A549 (cell line): ENCODE data around the gene NTMT2. TPM values are rescaled to one million over a fixed set of nuclear protein-coding genes. Genes with fewer than 3 reads are reported as not detected.

Source experiments
- ATAC-seq, 2 experiments: fragments of 200-7000 bp in 1 of 2; fragments of >200 bp in 1 of 2; cut with Nextera tagmentation in 1 of 2; cut with Tn5 transposase in 1 of 2; 3 replicates each; pipeline versions ENCODE4 v1.8.0 to v1.9.1; 2018 to 2020; ENCODE audit warnings: mild to moderate bottlenecking in 1 of 2, moderate library complexity in 1 of 2
- CTCF ChIA-PET: fragments of 300-600 bp; sonication (Branson Sonifier 250); formaldehyde crosslinking; extraction: SDS; loops from one replicate; lab custom pipeline; 2021; ENCODE audit warnings: antibody characterized with exemption, inconsistent platforms; lab: Yijun Ruan, JAX
- POLR2A ChIA-PET: fragments of 350-600 bp; formaldehyde crosslinking; extraction: SDS; loops from one replicate; lab custom pipeline; 2021; ENCODE audit warnings: antibody characterized with exemption, inconsistent platforms; lab: Yijun Ruan, JAX
- DNase-seq, 2 experiments: peaks; one replicate each; pipeline versions ENCODE4 v3.0.0 to v3.0.0-alpha.2; 2011 to 2016; ENCODE audit warnings: low read depth in 1 of 2, low spot score in 1 of 2
- FAIRE-seq: peaks from 2 replicates; lab custom pipeline; 2011; peaks lifted over from hg19 to GRCh38; lab: Jason Lieb, UNC
- H3K27ac ChIP-seq, 2 experiments: fragments of >200 bp; sonication (Bioruptor Twin); formaldehyde crosslinking; 3 replicates each; pipeline ENCODE4 v1.5.1; 2016 to 2017
- H3K4me1 ChIP-seq: fragments of >200 bp; sonication (Bioruptor Twin); formaldehyde crosslinking; 3 replicates; pipeline ENCODE4 v1.6.1; 2016
- H3K4me2 ChIP-seq: fragments of >200 bp; sonication (Bioruptor Twin); formaldehyde crosslinking; 3 replicates; pipeline ENCODE4 v1.6.1; 2016
- H3K4me3 ChIP-seq: fragments of >200 bp; sonication (Bioruptor Twin); formaldehyde crosslinking; 3 replicates; pipeline ENCODE4 v1.5.1; 2016
- H3K9me3 ChIP-seq: fragments of >200 bp; sonication (Bioruptor Twin); formaldehyde crosslinking; 3 replicates; pipeline ENCODE4 v1.6.1; 2016
- CBX2 ChIP-seq: fragments of 200-600 bp; sonication (generic); IDR thresholded peaks from 2 replicates; pipeline ENCODE4 v1.6.1; 2016; ENCODE audit warnings: low read depth, mild to moderate bottlenecking, borderline replicate concordance
- CBX8 ChIP-seq: fragments of 200-600 bp; sonication (generic); IDR thresholded peaks from 2 replicates; pipeline ENCODE4 v1.6.1; 2016
- CEBPB ChIP-seq, 2 experiments: fragments of >200 bp in 1 of 2; sonication (Bioruptor Twin) in 1 of 2; formaldehyde crosslinking in 1 of 2; IDR thresholded peaks; 2 replicates each; pipeline ENCODE4 v1.6.1; 2012 to 2016
- CHD2 ChIP-seq: fragments of 150-350 bp; IDR thresholded peaks from 2 replicates; pipeline ENCODE4 v1.6.1; 2014; ENCODE audit warnings: low read length; ENCODE audit not compliant: partially characterized antibody
- CHD4 ChIP-seq: fragments of 200-600 bp; sonication (generic); IDR thresholded peaks from 2 replicates; pipeline ENCODE4 v1.6.1; 2016; ENCODE audit warnings: antibody characterized with exemption, mild to moderate bottlenecking, borderline replicate concordance
- E2F6 ChIP-seq: IDR thresholded peaks from 2 replicates; pipeline ENCODE4 v1.6.1; 2012; ENCODE audit warnings: low read depth, borderline replicate concordance
- EP300 ChIP-seq, 2 experiments: fragments of >200 bp; sonication (Bioruptor Twin); formaldehyde crosslinking; IDR thresholded peaks; 2 replicates in 1 of 2; 3 replicates in 1 of 2; pipeline ENCODE4 v1.6.1; 2016 to 2017
- FOXS1 ChIP-seq: fragments of 250-450 bp; sonication (Bioruptor Pico); IDR thresholded peaks from 2 replicates; pipeline ENCODE4 v1.5.0; 2020; ENCODE audit warnings: mild to moderate bottlenecking, moderate library complexity
- GATA3 ChIP-seq: IDR thresholded peaks from 2 replicates; pipeline ENCODE4 v1.6.1; 2012; ENCODE audit warnings: borderline replicate concordance
- HES2 ChIP-seq: fragments of >200 bp; sonication (Bioruptor Twin); formaldehyde crosslinking; IDR thresholded peaks from 2 replicates; pipeline ENCODE4 v1.6.1; 2016
- HMGXB4 ChIP-seq: fragments of 250-450 bp; sonication (Bioruptor Pico); IDR thresholded peaks from 2 replicates; pipeline ENCODE4 v1.5.0; 2021; ENCODE audit warnings: mild to moderate bottlenecking, moderate library complexity, borderline replicate concordance
- HOXB5 ChIP-seq: fragments of 250-450 bp; sonication (Bioruptor Pico); IDR thresholded peaks from 2 replicates; pipeline ENCODE4 v1.5.0; 2020; ENCODE audit warnings: mild to moderate bottlenecking, moderate library complexity
- JUN ChIP-seq, 2 experiments: fragments of >200 bp; sonication (Bioruptor Twin); formaldehyde crosslinking; IDR thresholded peaks; 2 replicates in 1 of 2; 3 replicates in 1 of 2; pipeline ENCODE4 v1.6.1; 2016 to 2017
- JUNB ChIP-seq: fragments of >200 bp; sonication (Bioruptor Twin); formaldehyde crosslinking; IDR thresholded peaks from 2 replicates; pipeline ENCODE4 v1.6.1; 2016
- MYC ChIP-seq: IDR thresholded peaks from 2 replicates; pipeline ENCODE4 v1.6.1; 2012; ENCODE audit warnings: mild to moderate bottlenecking, inconsistent platforms, low read length, improper control_type of control experiment, borderline replicate concordance
- NR3C1 ChIP-seq: fragments of >200 bp; sonication (Bioruptor Twin); formaldehyde crosslinking; IDR thresholded peaks from 3 replicates; pipeline ENCODE4 v1.6.1; 2017
- PHF8 ChIP-seq: fragments of 200-600 bp; sonication (generic); IDR thresholded peaks from 2 replicates; pipeline ENCODE4 v1.6.1; 2016; ENCODE audit warnings: low read depth, mild to moderate bottlenecking, antibody characterized with exemption, moderate library complexity, borderline replicate concordance
- POLR2A ChIP-seq: IDR thresholded peaks from 2 replicates; pipeline ENCODE4 v1.6.1; 2012; ENCODE audit warnings: mild to moderate bottlenecking, low read length
- RAD21 ChIP-seq, 2 experiments: fragments of >200 bp in 1 of 2; sonication (Bioruptor Twin) in 1 of 2; formaldehyde crosslinking in 1 of 2; IDR thresholded peaks in 1 of 2; conservative IDR thresholded peaks in 1 of 2; 2 replicates in 1 of 2; 3 replicates in 1 of 2; pipeline ENCODE4 v1.6.1; 2012 to 2018; ENCODE audit warnings: inconsistent platforms in 1 of 2
- RARB ChIP-seq: fragments of 250-450 bp; sonication (Bioruptor Pico); IDR thresholded peaks from 2 replicates; pipeline ENCODE4 v1.8.0; 2021; ENCODE audit warnings: mild to moderate bottlenecking, moderate library complexity
- RNF2 ChIP-seq: fragments of 200-600 bp; sonication (generic); IDR thresholded peaks from 2 replicates; pipeline ENCODE4 v1.6.1; 2016; ENCODE audit warnings: low read depth, mild to moderate bottlenecking, antibody characterized with exemption, moderate library complexity, borderline replicate concordance
- ZC3H11A ChIP-seq: fragments of 450-650 bp; IDR thresholded peaks from 2 replicates; pipeline ENCODE4 v1.6.1; 2014; ENCODE audit warnings: antibody characterized with exemption, mild to moderate bottlenecking
- WGBS: methylation state at CpG from one replicate; pipeline ENCODE4 v1.1.6; 2017; ENCODE audit errors: missing lambda C conversion rate; 5-methylcytosine and 5-hydroxymethylcytosine counted together
- polyA plus RNA-seq, 4 experiments: library from polyadenylated mRNA; depleted of rRNA in 3 of 4; stranded (reverse); fragments of >200 nt; fragmentation: RNase III in 1 of 4; extraction: RNeasy Plus Mini Kit Qiagen cat#74134 plus additional on column Dnase treatment in 1 of 4; gene quantifications; 2 replicates in 3 of 4; 3 replicates in 1 of 4; pipeline ENCODE4 v1.2.3, GENCODE V29; 2011 to 2017
- TF ChIP-seq, protein P1 (sequence below): fragments of 250-450 bp; sonication (Bioruptor Pico); IDR thresholded peaks from 2 replicates; pipeline ENCODE4 v1.5.0; 2020; ENCODE audit warnings: low read depth, mild to moderate bottlenecking, moderate library complexity

The NTMT2 gene
- polyA plus RNA-seq, 2 of the 4 experiments (the other 2 are of a cell fraction): not detected

DNA sequence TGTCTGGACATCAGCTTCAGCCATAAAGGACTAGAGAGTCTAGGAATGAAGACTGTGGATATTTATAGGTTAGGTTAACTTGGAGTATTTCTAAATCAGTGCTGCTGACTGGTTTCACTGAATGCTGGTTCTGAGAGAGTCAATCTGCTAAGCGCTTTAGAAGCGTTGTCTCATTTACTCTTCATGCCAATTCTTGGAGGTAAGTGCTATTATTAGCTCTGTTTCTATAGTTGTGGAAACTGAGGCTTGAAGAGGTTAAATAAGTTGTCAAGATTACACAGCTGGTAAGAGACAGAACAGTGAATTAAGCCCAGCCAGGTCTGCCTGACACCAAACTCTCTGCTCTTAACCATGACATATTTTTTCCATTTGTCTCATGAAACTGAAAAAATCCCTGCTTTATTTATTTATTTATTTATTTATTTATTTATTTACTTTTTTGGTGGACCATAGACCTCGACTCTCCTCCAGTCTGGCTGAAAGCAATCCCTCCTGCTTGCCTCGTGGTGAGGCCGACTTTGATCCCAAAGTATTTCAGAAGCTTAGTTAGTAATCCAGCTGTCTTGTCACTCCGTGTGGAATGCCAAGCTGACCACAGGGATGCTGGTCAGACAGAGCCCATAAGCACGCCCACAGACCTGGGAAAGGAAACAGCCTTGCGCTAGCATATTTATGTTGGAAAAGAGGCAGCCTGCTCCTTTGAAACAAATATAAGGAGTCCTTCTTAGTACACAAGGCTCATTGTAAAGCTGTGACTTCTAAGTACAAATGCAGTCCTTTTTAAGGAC lies 16.9 kb downstream of the NTMT2 start:
- POLR2A ChIA-PET: no interaction called here
- TF ChIP-seq NR3C1 (no peak), HOXB5 (CRISPR knock-in tag) (no peak), EP300 (IDR thresholded peaks at IDR 0.05) (no peak), CHD2 (no peak), GATA3 (no peak), HES2 (no peak), PHF8 (no peak), E2F6 (no peak)
- 39% methylated on average over 8 of the region's 8 CpGs for WGBS
- Histone ChIP-seq H3K27ac (no peak overlapping the region), H3K4me1 (no peaks in the 10 kb centered on the region), H3K4me3 (no peak overlapping the region), H3K4me2 (no peak overlapping the region), H3K9me3 (no peaks in the 10 kb centered on the region)
- no peak for DNase-seq
- CTCF ChIA-PET: no interaction called here
- ATAC-seq: no peak
- FAIRE-seq: no peak

DNA sequence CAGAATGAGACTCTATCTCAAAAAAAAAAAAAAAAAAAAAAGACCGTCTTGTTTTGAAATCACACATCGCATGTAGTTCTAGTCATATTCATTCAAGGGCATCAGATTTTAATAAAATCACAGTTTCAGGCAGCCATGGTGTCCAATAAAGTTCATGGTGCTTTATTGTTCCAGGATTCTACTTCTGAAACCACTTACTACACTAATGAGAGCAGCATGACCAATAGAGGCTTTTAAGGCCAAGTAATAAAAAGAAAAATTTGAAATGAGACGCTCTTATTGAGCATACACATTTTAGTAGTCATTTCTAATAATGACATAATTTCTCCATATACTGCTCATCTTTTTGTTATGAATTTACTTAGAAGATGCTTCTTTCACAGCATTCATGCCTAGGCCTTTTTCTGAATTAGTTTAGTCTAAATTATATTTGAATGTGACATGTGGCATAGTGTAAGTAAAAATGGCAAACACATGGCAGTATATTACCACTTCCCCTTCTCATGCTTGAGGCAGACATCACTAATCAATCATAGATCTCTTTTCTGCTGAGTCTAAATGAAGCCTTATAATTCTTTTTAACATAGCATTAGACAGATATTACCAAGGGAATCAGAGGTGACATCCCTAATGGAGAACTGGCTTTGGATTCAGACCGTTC lies 18.5 kb downstream of the NTMT2 start:
- FAIRE-seq (no peak), DNase-seq (no peak), ATAC-seq (no peak)
- no peaks in the 10 kb centered on the region for H3K4me1 ChIP-seq
- no peaks in the 10 kb centered on the region for H3K9me3 ChIP-seq
- H3K27ac ChIP-seq: no peak overlapping the region
- TF ChIP-seq CBX2 (no peak), JUN (IDR thresholded peaks at IDR 0.05) (no peak), HMGXB4 (CRISPR knock-in tag) (no peak), CHD4 (no peak), RARB (no peak), CEBPB (IDR thresholded peaks at IDR 0.05) (no peak), MYC (no peak), EP300 (IDR thresholded peaks at IDR 0.05) (no peak), JUNB (no peak), FOXS1 (CRISPR knock-in tag) (no peak), ZC3H11A (no peak), CBX8 (no peak), RNF2 (no peak), RAD21 (conservative IDR thresholded peaks at IDR 0.05 in 1 of 2, IDR thresholded peaks at IDR 0.05 in 1 of 2) (no peak), POLR2A (no peak)
- TF ChIP-seq, protein P1, sequence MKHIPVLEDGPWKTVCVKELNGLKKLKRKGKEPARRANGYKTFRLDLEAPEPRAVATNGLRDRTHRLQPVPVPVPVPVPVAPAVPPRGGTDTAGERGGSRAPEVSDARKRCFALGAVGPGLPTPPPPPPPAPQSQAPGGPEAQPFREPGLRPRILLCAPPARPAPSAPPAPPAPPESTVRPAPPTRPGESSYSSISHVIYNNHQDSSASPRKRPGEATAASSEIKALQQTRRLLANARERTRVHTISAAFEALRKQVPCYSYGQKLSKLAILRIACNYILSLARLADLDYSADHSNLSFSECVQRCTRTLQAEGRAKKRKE: no peak
- POLR2A ChIA-PET: no interaction called here
- no peak overlapping the region for H3K4me2 ChIP-seq
- CTCF ChIA-PET: no interaction called here
- WGBS: 63% methylated on average over 4 of the region's 4 CpGs
- H3K4me3 ChIP-seq: no peak overlapping the region
